ENCODE data around the gene PANK3.

DNA sequence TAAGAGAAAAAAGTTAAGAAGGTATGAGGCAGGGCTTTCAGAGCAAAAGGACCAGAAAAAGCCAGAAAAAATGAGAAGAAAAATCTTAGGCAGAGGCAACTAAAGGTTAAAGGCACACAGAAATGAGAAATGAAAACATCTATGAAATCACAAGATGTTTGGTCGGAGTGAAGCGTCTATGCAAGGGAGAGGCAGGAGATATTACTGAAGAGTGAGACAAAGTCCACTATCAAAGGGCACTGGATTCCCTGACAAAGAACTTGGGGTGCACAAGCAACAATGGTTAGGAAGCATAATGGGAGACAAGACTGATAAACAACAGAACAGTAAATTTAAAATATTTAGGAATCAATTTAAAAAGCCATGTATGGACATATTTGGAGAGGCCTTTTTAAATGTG, 16.9 kb downstream of the PANK3 start:
- TF ChIP-seq, protein P1, sequence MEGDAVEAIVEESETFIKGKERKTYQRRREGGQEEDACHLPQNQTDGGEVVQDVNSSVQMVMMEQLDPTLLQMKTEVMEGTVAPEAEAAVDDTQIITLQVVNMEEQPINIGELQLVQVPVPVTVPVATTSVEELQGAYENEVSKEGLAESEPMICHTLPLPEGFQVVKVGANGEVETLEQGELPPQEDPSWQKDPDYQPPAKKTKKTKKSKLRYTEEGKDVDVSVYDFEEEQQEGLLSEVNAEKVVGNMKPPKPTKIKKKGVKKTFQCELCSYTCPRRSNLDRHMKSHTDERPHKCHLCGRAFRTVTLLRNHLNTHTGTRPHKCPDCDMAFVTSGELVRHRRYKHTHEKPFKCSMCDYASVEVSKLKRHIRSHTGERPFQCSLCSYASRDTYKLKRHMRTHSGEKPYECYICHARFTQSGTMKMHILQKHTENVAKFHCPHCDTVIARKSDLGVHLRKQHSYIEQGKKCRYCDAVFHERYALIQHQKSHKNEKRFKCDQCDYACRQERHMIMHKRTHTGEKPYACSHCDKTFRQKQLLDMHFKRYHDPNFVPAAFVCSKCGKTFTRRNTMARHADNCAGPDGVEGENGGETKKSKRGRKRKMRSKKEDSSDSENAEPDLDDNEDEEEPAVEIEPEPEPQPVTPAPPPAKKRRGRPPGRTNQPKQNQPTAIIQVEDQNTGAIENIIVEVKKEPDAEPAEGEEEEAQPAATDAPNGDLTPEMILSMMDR (IDR thresholded peaks at IDR 0.05; ENCODE audit: low read depth, low read length), result no peak
- no peak for TF ChIP-seq POLR2A (IDR thresholded peaks at IDR 0.05; ENCODE audit: extremely low read depth, insufficient read length)
- TF ChIP-seq, protein P2, sequence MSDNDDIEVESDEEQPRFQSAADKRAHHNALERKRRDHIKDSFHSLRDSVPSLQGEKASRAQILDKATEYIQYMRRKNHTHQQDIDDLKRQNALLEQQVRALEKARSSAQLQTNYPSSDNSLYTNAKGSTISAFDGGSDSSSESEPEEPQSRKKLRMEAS (IDR thresholded peaks at IDR 0.05; ENCODE audit: low read depth, low read length), result no peak

Measured in NB4 (cell line).